ENCODE results near the gene RAPGEF2.

GRCh38 chr4:159307929-159308328, 205.1 kb downstream of the RAPGEF2 start:
- TF ChIP-seq CTCF (conservative IDR thresholded peaks at IDR 0.05) = no peak
- no peak for TF ChIP-seq EZH2 (IDR thresholded peaks at IDR 0.05; ENCODE audit: low read depth)

Data from PC-9 (cell line).